H1 (cell line): Measurements from ENCODE around the gene SKA1.

Experiments used
- CEBPB ChIP-seq: IDR thresholded peaks from 2 replicates; pipeline ENCODE4 v1.6.1; 2012; ENCODE audit warnings: low read depth, low read length
- EGR1 ChIP-seq: IDR thresholded peaks from 2 replicates; pipeline ENCODE4 v1.6.1; 2011; ENCODE audit warnings: low read depth, low read length, borderline replicate concordance
- EZH2 ChIP-seq: fragments of 200-600 bp; sonication (generic); IDR thresholded peaks from 2 replicates; pipeline ENCODE4 v1.7.1; 2012; ENCODE audit warnings: low read depth, mild to moderate bottlenecking, moderate library complexity, low read length, inconsistent platforms; ENCODE audit not compliant: severe bottlenecking
- MAX ChIP-seq: IDR thresholded peaks from 2 replicates; pipeline ENCODE4 v1.6.1; 2012; ENCODE audit warnings: inconsistent platforms
- POLR2A ChIP-seq, 2 experiments: IDR thresholded peaks; 1 replicate in 1 of 2; 2 replicates in 1 of 2; pipeline ENCODE4 v1.6.1; 2011; ENCODE audit warnings: low read depth in 2 of 2, low read length in 2 of 2, mild to moderate bottlenecking in 2 of 2; ENCODE audit errors: control extremely low read depth in 1 of 2
- RAD21 ChIP-seq, 2 experiments: IDR thresholded peaks in 1 of 2; conservative IDR thresholded peaks in 1 of 2; 2 replicates each; pipeline ENCODE4 v1.6.1; 2011; ENCODE audit warnings: low read depth in 2 of 2, low read length in 2 of 2, improper control_type of control experiment in 1 of 2, inconsistent platforms in 1 of 2, mild to moderate bottlenecking in 1 of 2, moderate library complexity in 1 of 2
- SIX5 ChIP-seq: IDR thresholded peaks from 2 replicates; pipeline ENCODE4 v1.6.1; 2011; ENCODE audit warnings: mild to moderate bottlenecking, low read depth, low read length
- TF ChIP-seq, protein P1 (sequence below), 3 experiments: IDR thresholded peaks; 1 replicate in 2 of 3; 2 replicates in 1 of 3; pipeline versions ENCODE4 v1.5.1 to v1.6.1; 2011; ENCODE audit warnings: low read length in 3 of 3, mild to moderate bottlenecking in 3 of 3, inconsistent platforms in 2 of 3, low read depth in 1 of 3, moderate library complexity in 1 of 3; ENCODE audit not compliant: insufficient read depth in 1 of 3; ENCODE audit errors: control extremely low read depth in 1 of 3

- TF ChIP-seq MAX (no peak), EGR1 (no peak), EZH2 (no peak), RAD21 (IDR thresholded peaks at IDR 0.05 in 1 of 2, conservative IDR thresholded peaks at IDR 0.05 in 1 of 2; ENCODE audit: low read depth in 2 of 2, low read length in 2 of 2) (no peak), POLR2A (IDR thresholded peaks at IDR 0.05; ENCODE audit: control extremely low read depth in 1 of 2, low read depth in 2 of 2, low read length in 2 of 2) (no peak), SIX5 (no peak), CEBPB (no peak)
- TF ChIP-seq, protein P1, sequence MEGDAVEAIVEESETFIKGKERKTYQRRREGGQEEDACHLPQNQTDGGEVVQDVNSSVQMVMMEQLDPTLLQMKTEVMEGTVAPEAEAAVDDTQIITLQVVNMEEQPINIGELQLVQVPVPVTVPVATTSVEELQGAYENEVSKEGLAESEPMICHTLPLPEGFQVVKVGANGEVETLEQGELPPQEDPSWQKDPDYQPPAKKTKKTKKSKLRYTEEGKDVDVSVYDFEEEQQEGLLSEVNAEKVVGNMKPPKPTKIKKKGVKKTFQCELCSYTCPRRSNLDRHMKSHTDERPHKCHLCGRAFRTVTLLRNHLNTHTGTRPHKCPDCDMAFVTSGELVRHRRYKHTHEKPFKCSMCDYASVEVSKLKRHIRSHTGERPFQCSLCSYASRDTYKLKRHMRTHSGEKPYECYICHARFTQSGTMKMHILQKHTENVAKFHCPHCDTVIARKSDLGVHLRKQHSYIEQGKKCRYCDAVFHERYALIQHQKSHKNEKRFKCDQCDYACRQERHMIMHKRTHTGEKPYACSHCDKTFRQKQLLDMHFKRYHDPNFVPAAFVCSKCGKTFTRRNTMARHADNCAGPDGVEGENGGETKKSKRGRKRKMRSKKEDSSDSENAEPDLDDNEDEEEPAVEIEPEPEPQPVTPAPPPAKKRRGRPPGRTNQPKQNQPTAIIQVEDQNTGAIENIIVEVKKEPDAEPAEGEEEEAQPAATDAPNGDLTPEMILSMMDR (IDR thresholded peaks at IDR 0.05; ENCODE audit: control extremely low read depth in 1 of 3, insufficient read depth in 1 of 3, low read depth in 1 of 3, low read length in 3 of 3) = no peak
Observed at GRCh38 chr18:50330176-50330575, 44.7 kb upstream of the SKA1 start.
